ENCODE data around the gene LIME1.
"Not testable (repeated sequence)": the region's sequence is repeated elsewhere in the genome, so short reads cannot be mapped to it uniquely, and the experiment has no call there.

Gene LIME1

DNA sequence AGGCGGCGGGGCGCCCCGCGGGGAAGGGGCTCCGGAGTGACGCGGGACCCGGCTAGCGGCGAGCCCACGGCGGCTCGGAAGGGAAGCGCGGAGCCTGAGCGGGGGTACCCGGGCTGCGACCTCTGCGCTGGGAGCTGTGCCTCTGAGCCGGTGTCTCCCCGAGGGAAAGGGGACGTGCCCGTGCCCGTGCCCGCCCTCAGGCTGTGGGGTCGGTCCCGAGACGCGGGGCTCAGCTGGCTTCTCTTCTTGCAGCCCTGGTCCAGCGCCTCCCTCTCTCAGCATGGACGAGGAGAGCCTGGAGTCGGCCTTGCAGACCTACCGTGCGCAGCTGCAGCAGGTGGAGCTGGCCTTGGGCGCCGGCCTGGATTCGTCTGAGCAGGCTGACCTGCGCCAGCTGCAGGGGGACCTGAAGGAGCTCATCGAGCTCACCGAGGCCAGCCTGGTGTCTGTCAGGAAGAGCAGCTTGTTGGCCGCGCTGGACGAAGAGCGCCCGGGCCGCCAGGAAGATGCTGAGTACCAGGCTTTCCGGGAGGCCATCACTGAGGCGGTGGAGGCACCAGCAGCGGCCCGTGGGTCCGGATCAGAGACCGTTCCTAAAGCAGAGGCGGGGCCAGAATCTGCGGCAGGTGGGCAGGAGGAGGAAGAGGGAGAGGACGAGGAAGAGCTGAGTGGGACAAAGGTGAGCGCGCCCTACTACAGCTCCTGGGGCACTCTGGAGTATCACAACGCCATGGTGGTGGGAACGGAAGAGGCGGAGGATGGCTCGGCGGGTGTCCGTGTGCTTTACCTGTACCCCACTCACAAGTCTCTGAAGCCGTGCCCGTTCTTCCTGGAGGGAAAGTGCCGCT is 27.9 kb upstream of the LIME1 start:
- DNase-seq = no peak

DNA sequence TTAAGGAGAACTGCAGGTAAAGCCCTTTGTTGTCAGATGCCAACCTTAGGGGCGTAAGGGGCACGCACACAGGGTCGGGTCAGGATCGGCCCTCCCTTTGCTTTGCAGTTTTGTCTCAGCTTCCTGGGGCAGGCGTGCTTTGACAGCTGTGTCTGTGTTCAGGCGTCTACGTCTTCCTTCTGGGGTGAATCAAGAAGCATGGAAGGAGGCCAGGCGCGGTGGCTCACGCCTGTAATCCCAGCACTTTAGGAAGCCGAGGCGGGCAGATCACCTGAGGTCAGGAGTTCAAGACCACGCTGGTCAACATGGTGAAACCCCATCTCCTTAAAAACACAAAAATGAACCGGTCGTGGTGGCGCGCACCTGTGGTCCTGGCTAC is 27.3 kb upstream of the LIME1 start:
- no peak for DNase-seq

DNA sequence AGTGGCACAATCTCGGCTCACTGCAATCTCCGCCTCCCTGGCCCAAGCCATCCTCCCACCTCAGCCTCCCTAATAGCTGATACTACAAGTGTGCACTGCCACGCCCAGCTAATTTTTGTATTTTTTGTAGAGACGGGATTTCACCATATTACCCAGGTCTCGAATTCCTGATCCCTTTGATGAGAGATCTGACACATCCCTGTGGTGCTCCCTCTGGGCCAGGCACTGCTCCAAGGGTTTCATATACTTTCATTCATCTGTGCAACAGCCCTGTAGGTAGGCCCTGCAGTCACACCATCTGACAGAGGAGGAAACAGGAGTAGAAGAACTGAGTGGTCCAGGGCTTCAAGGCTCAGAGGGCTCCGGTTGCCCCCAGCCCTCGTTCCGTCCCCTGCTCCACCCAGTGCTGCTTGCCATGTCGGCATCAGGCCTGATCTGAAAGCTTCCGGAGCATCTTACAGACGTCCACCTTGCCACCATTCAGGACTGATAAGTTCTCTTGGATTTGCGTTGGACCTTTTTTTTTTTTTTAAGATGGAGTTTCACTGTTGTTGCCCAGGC is 25.3 kb upstream of the LIME1 start:
- DNase-seq = no peak

DNA sequence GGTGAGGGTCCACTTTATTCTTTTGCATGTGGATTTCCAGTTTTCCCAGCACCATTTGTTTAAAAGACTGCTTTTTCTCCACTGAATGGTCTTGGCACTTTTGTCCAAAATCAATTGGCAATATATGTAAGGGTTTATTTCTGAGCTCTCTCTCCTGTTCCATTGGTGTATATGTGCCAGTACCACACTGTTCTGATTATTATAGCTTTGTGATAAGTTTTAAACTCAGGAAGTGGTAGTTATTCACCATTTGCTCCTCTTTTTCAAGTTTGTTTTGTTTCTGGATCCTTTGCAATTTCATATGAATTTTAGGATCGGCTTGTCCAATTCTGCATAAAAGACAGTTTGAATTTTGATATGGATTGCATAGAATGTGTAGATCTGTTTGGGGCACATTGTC is 24.3 kb upstream of the LIME1 start:
- DNase-seq = no peak

DNA sequence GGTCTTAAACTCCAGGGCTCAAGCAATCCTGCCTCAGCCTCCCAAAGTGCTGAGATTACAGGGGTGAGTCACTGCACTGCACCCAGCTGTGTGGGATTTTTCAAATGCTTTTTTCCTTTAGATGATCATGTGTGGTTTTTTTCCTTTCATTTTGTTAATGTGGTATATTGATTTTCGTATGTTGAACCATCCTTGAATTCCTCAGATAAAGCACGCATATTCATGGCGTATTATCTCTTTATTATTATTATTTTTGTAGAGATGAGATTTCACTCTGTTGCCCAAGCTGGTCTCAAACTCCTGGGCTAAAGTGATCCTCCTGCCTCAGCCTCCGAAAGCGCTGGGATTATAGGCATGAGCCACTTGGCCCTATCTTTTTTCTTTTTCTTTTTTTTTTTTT is 21.6 kb upstream of the LIME1 start:
- DNase-seq = no peak

DNA sequence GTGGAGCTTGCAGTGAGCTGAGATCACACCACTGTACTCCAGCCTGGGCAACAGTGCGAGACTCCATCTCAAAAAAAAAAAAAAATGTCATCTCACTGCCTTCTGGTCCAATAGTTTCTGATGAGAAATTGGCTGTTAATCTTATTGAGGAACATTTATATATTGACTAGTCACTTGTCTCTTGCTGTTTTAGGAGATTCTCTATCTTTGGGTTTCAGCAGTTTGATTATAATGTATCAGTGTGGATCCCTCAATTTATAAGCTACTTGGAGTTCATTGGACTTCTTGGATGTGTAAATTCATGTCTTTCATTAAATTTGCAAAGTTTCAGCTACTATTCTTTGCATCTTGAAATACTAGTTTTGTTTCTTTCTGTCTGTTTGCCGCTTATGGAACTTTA is 17.5 kb upstream of the LIME1 start:
- no peak for DNase-seq

DNA sequence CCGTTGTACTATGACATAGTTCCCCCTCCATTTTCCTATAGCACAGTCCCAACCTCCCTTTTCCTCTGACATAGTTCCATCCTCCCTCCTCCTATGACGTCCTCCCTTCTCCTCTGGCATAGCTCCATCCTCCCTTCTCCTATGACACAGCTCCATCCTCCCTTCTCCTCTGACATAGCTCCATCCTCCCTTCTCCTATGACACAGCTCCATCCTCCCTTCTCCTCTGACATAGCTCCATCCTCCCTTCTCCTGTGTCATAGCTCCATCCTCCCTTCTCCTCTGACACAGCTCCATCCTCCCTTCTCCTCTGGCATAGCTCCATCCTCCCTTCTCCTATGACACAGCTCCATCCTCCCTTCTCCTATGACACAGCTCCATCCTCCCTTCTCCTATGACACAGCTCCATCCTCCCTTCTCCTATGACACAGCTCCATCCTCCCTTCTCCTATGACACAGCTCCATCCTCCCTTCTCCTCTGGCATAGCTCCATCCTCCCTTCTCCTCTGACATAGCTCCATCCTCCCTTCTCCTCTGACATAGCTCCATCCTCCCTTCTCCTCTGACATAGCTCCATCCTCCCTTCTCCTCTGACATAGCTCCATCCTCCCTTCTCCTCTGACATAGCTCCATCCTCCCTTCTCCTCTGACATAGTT is 13.4 kb upstream of the LIME1 start:
- DNase-seq = not testable (repeated sequence)

DNA sequence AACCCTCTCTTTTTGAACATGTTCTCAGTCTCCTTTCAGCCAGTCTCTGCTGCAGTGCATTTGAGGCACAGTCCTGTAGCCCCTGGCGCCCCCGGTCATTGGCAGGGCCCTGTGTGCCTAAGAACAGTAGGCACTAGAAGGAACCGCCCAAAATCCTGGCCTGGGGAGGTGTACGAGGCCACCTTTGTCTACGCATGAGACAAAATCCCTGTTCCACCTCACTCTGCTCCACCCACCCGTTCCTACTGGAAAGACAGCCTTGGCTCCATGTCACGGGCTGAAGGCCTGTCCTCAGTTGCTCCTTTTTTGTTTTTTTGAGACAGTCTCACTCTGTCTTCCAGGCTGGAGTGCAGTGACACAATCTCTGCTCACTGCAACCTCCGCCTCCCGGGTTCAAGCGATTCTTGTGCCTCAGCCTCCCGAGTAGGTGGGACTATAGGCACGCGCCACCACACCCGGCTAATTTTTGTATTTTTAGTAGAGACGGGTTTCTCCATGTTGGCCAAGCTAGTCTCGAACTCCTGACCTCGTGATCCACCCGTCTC is 6.2 kb upstream of the LIME1 start:
- DNase-seq = not testable (repeated sequence)

DNA sequence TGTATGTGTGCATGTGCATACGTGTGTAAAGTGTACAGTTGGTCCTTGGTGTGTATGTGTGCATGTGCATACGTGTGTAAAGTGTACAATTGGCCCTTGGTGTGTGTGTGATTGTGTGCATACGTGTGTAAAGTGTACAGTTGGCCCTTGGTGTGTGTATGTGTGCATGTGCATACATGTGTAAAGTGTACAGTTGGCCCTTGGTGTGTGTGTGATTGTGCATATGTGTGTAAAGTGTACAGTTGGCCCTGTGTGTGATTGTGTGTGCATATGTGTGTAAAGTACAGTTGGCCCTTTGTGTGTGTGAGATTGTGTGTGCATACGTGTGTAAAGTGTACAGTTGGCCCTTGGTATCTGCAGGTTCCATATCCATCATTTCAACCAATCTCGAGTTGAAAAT is 5.1 kb upstream of the LIME1 start:
- no peak for DNase-seq

DNA sequence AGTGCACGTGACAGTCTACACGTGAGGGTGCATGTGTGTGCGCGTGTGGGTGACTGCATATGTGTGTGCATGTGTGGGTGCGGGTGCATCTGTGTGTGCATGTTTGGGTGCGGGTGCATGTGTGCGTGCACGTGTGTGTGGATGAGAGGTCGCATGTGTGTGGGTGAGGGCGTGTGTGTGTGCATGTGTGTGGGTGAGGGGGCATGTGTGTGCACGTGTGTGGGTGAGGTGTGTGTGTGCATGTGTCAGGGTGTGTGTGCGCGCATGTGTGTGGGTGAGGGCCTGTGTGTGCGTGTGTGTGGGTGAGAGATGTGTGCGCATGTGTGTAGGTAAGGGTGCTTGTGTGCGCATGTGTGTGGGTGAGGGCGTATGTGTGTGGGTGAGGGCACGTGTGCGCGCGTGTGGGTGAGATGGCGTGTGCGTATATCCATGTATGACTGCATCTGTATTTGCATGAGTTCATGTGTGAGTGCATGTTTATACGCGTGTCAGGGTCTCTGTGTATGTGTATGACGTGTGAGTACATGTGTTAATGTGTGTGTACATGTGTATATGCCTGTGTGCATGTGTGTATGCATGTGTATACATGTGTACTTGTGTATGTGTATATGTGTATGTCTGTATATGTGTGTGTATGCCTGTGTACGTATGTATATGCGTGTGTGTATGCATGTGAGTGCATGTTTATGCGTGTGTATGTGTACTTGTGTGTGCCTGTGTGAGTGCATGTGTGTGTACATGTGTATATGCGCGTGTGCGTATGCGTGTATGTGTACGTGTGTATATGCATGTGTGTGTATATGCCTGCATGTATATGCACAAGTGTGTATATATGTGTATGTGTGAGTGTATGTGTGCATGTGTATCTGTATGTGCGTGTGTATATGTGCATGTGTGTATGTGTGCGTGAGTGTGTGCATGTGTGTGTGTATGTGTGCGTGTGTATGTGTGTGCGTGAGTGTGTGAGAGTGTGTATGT is 4.1 kb upstream of the LIME1 start:
- DNase-seq = no peak

DNA sequence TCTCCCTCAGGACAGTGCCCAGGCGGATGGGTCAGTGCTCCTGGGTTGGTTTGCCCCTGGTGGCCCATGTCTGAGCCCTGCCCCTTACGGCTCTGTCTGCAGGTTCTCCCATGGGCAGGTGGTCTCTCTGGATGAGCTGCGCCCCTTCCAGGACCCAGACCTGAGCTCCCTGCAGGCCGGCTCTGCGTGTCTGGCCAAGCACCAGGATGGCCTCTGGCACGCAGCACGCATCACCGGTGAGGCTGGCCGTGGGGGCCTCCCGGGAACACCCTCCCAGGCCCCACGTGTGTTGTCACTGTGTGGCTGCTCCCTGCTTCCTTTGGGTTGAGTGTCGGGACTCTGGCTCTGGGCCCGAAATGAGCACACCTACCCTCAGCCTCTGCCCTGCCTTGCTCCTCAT is 3.3 kb upstream of the LIME1 start:
- DNase-seq = no peak

DNA sequence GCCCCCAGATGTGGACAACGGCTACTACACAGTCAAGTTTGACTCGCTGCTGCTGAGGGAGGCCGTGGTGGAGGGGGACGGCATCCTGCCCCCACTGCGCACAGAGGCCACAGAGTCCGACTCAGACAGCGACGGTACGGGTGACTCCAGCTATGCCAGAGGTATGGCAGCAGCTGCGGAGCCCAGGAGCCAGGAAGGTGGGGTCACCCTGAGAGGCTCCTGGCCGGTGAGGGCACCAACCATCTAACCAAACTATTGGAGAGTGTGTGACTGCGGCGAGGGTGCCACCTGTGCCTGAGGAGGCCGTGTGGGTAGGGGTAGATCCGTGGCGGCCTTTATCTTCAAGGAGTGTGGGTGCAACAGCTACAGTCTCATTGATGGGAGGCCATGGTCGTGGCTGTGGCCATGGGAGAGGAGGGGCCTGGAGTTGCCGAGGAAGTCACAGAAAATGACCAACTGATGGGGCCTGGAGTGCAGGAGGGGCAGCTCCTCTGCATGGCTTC is 2.8 kb upstream of the LIME1 start:
- no peak for DNase-seq

DNA sequence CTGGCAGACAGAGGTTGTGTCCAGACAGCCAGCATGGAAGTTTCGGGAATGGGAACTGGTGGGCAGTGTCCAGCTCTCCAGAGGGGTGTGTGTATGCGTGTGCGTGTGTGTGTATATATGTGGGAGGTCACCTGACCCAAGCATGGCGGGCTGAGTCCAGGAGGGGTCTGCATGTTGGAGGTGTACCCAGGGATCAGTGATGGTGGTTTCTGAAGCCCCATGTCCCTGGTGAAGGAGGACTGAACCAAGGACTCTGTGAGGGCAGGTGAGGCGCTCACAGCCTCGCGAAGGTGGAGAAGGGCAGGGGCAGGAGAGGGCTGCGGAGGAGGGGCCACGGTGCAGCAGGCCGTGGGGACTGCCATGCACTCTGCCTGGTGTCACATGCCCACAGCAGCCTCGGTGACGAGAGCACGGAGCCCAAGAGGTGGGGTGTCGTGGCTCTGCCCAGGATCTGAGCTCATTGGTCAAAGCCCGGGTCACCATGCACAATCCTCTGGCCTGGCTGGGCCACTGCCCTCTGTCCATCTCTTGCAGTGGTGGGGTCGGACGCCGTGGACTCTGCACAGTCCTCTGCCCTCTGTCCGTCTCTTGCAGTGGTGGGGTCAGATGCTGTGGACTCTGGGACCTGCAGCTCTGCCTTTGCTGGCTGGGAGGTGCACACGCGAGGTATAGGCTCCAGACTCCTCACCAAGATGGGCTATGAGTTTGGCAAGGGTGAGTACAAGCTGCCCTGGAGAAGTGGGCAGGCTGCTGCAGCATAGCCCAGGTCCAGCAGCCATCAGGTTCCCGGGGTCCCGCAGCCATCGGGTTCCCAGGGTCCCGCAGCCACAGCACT is 2.1 kb upstream of the LIME1 start:
- DNase-seq = no peak

DNA sequence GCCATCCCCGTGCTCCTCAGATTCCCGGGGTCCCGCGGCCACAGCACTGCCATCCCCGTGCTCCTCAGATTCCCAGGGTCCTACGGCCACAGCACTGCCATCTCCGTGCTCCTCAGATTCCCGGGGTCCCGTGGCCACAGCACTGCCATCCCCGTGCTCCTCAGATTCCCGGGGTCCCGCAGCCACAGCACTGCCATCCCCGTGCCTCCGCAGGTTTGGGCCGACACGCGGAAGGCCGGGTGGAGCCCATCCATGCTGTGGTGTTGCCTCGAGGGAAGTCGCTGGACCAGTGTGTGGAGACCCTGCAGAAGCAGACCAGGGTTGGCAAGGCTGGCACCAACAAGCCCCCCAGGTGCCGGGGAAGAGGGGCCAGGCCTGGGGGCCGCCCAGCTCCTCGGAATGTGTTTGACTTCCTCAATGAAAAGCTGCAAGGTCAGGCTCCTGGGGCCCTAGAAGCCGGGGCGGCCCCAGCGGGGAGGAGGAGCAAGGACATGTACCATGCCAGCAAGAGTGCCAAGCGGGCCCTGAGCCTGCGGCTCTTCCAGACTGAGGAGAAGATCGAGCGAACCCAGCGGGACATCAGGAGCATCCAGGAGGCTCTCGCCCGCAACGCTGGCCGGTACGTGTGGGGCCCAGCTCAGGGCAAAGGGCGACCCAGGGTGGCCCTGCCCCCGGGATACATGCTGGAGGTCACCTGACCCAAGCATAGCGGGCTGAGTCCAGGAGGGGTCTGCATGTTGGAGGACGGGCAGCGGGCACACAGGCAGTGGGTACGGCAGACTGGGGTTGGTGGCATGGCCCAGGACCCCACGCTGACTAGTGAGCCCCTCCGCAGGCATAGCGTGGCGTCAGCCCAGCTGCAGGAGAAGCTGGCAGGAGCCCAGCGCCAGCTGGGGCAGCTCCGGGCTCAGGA is 1.3 kb upstream of the LIME1 start:
- no peak for DNase-seq

DNA sequence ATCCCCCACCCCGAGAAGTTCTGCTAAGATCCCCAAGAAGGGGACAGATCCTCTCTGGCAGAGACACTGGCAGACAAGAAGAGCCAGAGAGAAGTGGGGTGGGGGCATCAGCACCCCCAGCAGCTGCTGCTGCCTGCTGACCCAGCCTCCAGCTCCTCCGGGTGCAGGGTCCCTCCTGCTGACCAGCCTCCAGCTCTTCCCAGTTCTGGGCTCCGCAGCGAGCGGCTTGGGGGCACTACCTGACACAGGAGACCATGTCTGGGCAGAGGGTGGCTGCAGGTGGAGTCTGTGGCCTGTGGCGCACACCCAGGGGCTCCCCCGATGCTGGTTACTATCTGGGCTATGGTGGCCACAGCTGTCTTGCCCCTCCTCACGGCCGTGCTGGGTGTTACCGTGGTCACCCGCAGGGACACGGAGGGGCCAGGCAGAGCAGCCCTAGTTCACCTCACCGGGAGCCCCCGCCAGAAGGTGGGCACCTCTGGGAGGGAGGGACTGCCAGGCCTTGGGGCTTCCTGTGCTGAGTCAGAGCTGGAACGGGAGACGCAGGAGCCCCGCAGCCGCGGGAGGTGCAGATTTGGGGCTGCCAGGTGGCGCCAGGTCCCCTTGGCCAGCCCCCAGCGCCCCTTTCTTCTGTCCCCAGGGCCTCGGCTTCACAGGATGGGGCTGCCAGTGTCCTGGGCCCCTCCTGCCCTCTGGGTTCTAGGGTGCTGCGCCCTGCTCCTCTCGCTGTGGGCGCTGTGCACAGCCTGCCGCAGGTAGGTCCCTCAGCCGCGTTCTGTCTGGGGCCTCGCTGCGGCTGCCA is 630 bp downstream of the LIME1 start:
- DNase-seq = peak; percentile 31 to 44

DNA sequence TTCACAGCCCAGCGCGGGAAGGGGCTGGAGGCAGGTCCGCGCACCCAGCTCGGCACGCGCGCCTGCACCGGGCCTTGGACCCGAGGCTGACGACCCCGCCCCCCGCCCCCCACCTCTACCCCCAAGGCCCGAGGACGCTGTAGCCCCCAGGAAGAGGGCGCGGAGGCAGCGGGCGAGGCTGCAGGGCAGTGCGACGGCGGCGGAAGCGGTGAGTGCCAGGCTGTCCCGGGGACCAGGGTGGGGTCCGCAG is 1.2 kb downstream of the LIME1 start:
- no peak for DNase-seq

DNA sequence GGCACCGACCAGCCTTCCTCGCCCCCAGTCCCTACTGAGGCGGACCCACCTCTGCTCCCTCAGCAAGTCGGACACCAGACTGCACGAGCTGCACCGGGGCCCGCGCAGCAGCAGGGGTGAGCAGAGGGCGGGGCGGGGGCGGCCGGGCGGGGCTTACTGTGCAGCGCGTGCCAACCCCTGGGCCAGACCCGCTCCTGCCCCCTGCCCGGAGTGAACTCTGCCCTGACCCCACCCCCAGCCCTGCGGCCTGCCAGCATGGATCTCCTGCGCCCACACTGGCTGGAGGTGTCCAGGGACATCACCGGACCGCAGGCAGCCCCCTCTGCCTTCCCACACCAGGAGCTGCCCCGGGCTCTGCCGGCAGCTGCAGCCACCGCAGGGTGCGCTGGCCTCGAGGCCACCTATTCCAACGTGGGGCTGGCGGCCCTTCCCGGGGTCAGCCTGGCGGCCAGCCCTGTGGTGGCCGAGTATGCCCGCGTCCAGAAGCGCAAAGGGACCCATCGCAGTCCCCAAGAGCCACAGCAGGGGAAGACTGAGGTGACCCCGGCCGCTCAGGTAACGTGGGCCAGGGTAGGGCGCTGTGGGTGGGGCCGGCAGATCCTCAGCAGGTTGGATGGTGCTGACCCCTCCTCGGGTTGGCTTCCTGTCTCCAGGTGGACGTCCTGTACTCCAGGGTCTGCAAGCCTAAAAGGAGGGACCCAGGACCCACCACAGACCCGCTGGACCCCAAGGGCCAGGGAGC is 1.7 kb downstream of the LIME1 start:
- DNase-seq = peak in 1 of 2 donors; percentile 26

DNA sequence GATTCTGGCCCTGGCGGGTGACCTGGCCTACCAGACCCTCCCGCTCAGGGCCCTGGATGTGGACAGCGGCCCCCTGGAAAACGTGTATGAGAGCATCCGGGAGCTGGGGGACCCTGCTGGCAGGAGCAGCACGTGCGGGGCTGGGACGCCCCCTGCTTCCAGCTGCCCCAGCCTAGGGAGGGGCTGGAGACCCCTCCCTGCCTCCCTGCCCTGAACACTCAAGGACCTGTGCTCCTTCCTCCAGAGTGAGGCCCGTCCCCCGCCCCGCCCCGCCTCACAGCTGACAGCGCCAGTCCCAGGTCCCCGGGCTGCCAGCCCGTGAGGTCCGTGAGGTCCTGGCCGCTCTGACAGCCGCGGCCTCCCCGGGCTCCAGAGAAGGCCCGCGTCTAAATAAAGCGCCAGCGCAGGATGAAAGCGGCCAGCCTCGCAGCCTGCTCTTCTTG is 2.2 kb downstream of the LIME1 start:
- no peak for DNase-seq

Data from stimulated activated CD4-positive, alpha-beta T cell treated with anti-CD3 and anti-CD28 coated beads, Interleukin-2, amount 100 ng/mL, for 48 hours (primary cell).